Activated T-cell treated with anti-CD3 and anti-CD28 coated beads, Interleukin-2, amount 50 U/mL, for 72 hours (primary cell): ENCODE results near the gene SPX. TPM values are rescaled to one million over a fixed set of nuclear protein-coding genes. Genes with fewer than 3 reads are reported as not detected.

Source experiments
- ATAC-seq, 2 donors: fragments of 150-1000 bp; cut with Tn5 transposase; replicated peaks in 1 of 2; 2 replicates each; pipeline ENCODE4 v1.10.0; 2021; ENCODE audit warnings: moderate library complexity in 2 of 2, mild to moderate bottlenecking in 1 of 2
- DNase-seq, 2 donors: peaks; one replicate each; pipeline ENCODE4 v3.0.0; 2021 to 2022; ENCODE audit warnings: mixed read lengths in 1 of 2
- H3K27ac Mint-ChIP-seq: one replicate; pipeline ENCODE4 v1.8.0; 2022; ENCODE audit warnings: mild to moderate bottlenecking, moderate library complexity, mixed read lengths
- H3K27me3 Mint-ChIP-seq: one replicate; pipeline ENCODE4 v1.8.0; 2022; ENCODE audit warnings: low read depth, mixed read lengths
- H3K36me3 Mint-ChIP-seq, 2 donors: one replicate each; pipeline ENCODE4 v1.8.0; 2022; ENCODE audit warnings: mixed read lengths in 2 of 2, mild to moderate bottlenecking in 1 of 2; ENCODE audit not compliant: insufficient read depth in 2 of 2
- H3K4me1 Mint-ChIP-seq: one replicate; pipeline ENCODE4 v1.8.0; 2022; ENCODE audit warnings: low read depth, mixed read lengths
- H3K4me3 Mint-ChIP-seq, 2 donors: one replicate each; pipeline ENCODE4 v1.8.0; 2022; ENCODE audit warnings: mild to moderate bottlenecking in 2 of 2, mixed read lengths in 2 of 2, moderate library complexity in 2 of 2
- H3K9me3 Mint-ChIP-seq, 2 donors: one replicate each; pipeline ENCODE4 v1.8.0; 2022; ENCODE audit warnings: mixed read lengths in 2 of 2
- total RNA-seq, 2 donors: library from RNA; stranded (reverse); gene quantifications; one replicate each; pipeline ENCODE4 v1.2.3, GENCODE V29; 2022

Gene SPX
- total RNA-seq, 2 donors from 2014 or later: 1.6 to 2.8 TPM

GRCh38 chr12:21545557-21545956 is 19.5 kb downstream of the SPX start:
- H3K4me1 Mint-ChIP-seq: peaks cover 25% of the 10 kb centered on the region
- ATAC-seq (no peak), DNase-seq (no peak)
- peaks cover 0 to 1% of the 10 kb centered on the region in 2 donors for H3K9me3 Mint-ChIP-seq
- no peak overlapping the region for H3K4me3 Mint-ChIP-seq
- H3K36me3 Mint-ChIP-seq: no peaks in the 10 kb centered on the region
- H3K27ac Mint-ChIP-seq: no peak overlapping the region
- peaks cover 12% of the 10 kb centered on the region for H3K27me3 Mint-ChIP-seq

- H3K4me1 Mint-ChIP-seq: peaks cover 23% of the 10 kb centered on the region
- H3K4me3 Mint-ChIP-seq: no peak overlapping the region
- no peak overlapping the region for H3K27ac Mint-ChIP-seq
- DNase-seq (no peak), ATAC-seq (no peak)
- peaks cover 0 to 1% of the 10 kb centered on the region in 2 donors for H3K9me3 Mint-ChIP-seq
- H3K27me3 Mint-ChIP-seq: peaks cover 12% of the 10 kb centered on the region
- H3K36me3 Mint-ChIP-seq: no peaks in the 10 kb centered on the region
These were observed 20.6 kb downstream of the SPX start for GRCh38 chr12:21546716-21547115.

- ATAC-seq (peak; percentile 89 to 95), DNase-seq (peak; percentile 15 to 37)
- H3K4me1 Mint-ChIP-seq: peaks cover 23% of the 10 kb centered on the region
- H3K4me3 Mint-ChIP-seq: peak overlapping the region in 1 of 2 donors; percentile 25
- peaks cover 0 to 1% of the 10 kb centered on the region in 2 donors for H3K9me3 Mint-ChIP-seq
- H3K36me3 Mint-ChIP-seq: no peaks in the 10 kb centered on the region
- H3K27me3 Mint-ChIP-seq: peaks cover 12% of the 10 kb centered on the region
- H3K27ac Mint-ChIP-seq: no peak overlapping the region
These were observed 21.3 kb downstream of the SPX start for GRCh38 chr12:21547437-21547836.

GRCh38 chr12:21551841-21552465 is 25.9 kb downstream of the SPX start:
- H3K27ac Mint-ChIP-seq: no peak overlapping the region
- peaks cover 18% of the 10 kb centered on the region for H3K4me1 Mint-ChIP-seq
- no peak for ATAC-seq
- no peaks in the 10 kb centered on the region for H3K36me3 Mint-ChIP-seq
- no peaks in the 10 kb centered on the region for H3K27me3 Mint-ChIP-seq
- H3K4me3 Mint-ChIP-seq: no peak overlapping the region
- no peak for DNase-seq
- peaks cover 0 to 1% of the 10 kb centered on the region in 2 donors for H3K9me3 Mint-ChIP-seq

GRCh38 chr12:21552635-21553328 is 26.7 kb downstream of the SPX start:
- no peak overlapping the region for H3K4me3 Mint-ChIP-seq
- ATAC-seq (no peak), DNase-seq (no peak)
- H3K4me1 Mint-ChIP-seq: peaks cover 10% of the 10 kb centered on the region
- H3K27me3 Mint-ChIP-seq: no peaks in the 10 kb centered on the region
- no peaks in the 10 kb centered on the region for H3K9me3 Mint-ChIP-seq
- H3K27ac Mint-ChIP-seq: no peak overlapping the region
- H3K36me3 Mint-ChIP-seq: no peaks in the 10 kb centered on the region

- Mint-ChIP-seq H3K36me3 (no peaks in the 10 kb centered on the region), H3K27ac (no peak overlapping the region), H3K27me3 (no peaks in the 10 kb centered on the region), H3K4me3 (no peak overlapping the region), H3K4me1 (peaks cover 5% of the 10 kb centered on the region), H3K9me3 (no peaks in the 10 kb centered on the region)
- no peak for ATAC-seq
- no peak for DNase-seq
These were observed 27.2 kb downstream of the SPX start for GRCh38 chr12:21553329-21553675.

- ATAC-seq: no peak
These were observed 32.1 kb downstream of the SPX start for GRCh38 chr12:21558100-21558679.

GRCh38 chr12:21559855-21560569 is 33.9 kb downstream of the SPX start:
- Mint-ChIP-seq H3K9me3 (no peaks in the 10 kb centered on the region), H3K4me3 (peak overlapping the region; percentile 1 to 69), H3K27ac (peak overlapping the region; percentile 96), H3K4me1 (peaks cover 22% of the 10 kb centered on the region), H3K27me3 (no peaks in the 10 kb centered on the region), H3K36me3 (no peaks in the 10 kb centered on the region)
- DNase-seq (no peak), ATAC-seq (peak; percentile 83 to 91)

More at GRCh38 chr12:21558100-21558679, 32.1 kb downstream of the SPX start:
- H3K9me3 Mint-ChIP-seq: no peaks in the 10 kb centered on the region
- H3K27ac Mint-ChIP-seq: peak overlapping the region; percentile 59
- H3K36me3 Mint-ChIP-seq: no peaks in the 10 kb centered on the region
- no peaks in the 10 kb centered on the region for H3K27me3 Mint-ChIP-seq
- no peak overlapping the region for H3K4me3 Mint-ChIP-seq
- peaks cover 22% of the 10 kb centered on the region for H3K4me1 Mint-ChIP-seq
- no peak for DNase-seq

- peak in 1 of 2 donors; percentile 23 for DNase-seq
- Mint-ChIP-seq H3K9me3 (no peaks in the 10 kb centered on the region), H3K36me3 (no peaks in the 10 kb centered on the region), H3K27ac (peak overlapping the region; percentile 60), H3K4me3 (peak overlapping the region; percentile 31 to 60), H3K27me3 (no peaks in the 10 kb centered on the region), H3K4me1 (peaks cover 22% of the 10 kb centered on the region)
- peak; percentile 82 to 87 for ATAC-seq
These were observed 35.1 kb downstream of the SPX start for GRCh38 chr12:21561158-21561557.

GRCh38 chr12:21562859-21563258 is 36.8 kb downstream of the SPX start:
- H3K4me1 Mint-ChIP-seq: peaks cover 22% of the 10 kb centered on the region
- no peak overlapping the region for H3K4me3 Mint-ChIP-seq
- ATAC-seq (no peak), DNase-seq (no peak)
- H3K9me3 Mint-ChIP-seq: no peaks in the 10 kb centered on the region
- H3K36me3 Mint-ChIP-seq: no peaks in the 10 kb centered on the region
- H3K27me3 Mint-ChIP-seq: no peaks in the 10 kb centered on the region
- H3K27ac Mint-ChIP-seq: no peak overlapping the region

- DNase-seq (no peak), ATAC-seq (no peak)
- Mint-ChIP-seq H3K27ac (no peak overlapping the region), H3K9me3 (no peaks in the 10 kb centered on the region), H3K4me1 (peaks cover 4% of the 10 kb centered on the region), H3K36me3 (no peaks in the 10 kb centered on the region), H3K27me3 (no peaks in the 10 kb centered on the region), H3K4me3 (no peak overlapping the region)
These were observed 40.3 kb downstream of the SPX start for GRCh38 chr12:21566223-21566906.

GRCh38 chr12:21566907-21567394 is 40.9 kb downstream of the SPX start:
- Mint-ChIP-seq H3K36me3 (no peaks in the 10 kb centered on the region), H3K27ac (peak overlapping the region; percentile 62), H3K27me3 (no peaks in the 10 kb centered on the region), H3K4me1 (peaks cover 4% of the 10 kb centered on the region), H3K9me3 (no peaks in the 10 kb centered on the region), H3K4me3 (no peak overlapping the region)
- DNase-seq: no peak
- no peak for ATAC-seq
